HEK293 (cell line): ENCODE results near the gene COL15A1.

ENCODE experiments used
- CTCF ChIA-PET: fragments of 350-600 bp; formaldehyde crosslinking; extraction: SDS; loops from one replicate; lab custom pipeline; 2021; ENCODE audit warnings: antibody characterized with exemption; lab: Yijun Ruan, JAX
- POLR2A ChIA-PET: fragments of 300-600 bp; formaldehyde crosslinking; extraction: SDS; loops from one replicate; lab custom pipeline; 2020; ENCODE audit warnings: antibody characterized with exemption, inconsistent platforms; lab: Yijun Ruan, JAX
- H3K27ac ChIP-seq: fragments of 200-500 bp; sonication (Bioruptor generic); 2 replicates; pipeline ENCODE4 v1.5.1; 2014; ENCODE audit warnings: low read depth, low read length, control low read depth, inconsistent platforms; ENCODE audit errors: extremely low read depth
- H3K36me3 ChIP-seq, 2 experiments: fragments of 200-500 bp in 1 of 2; sonication (Bioruptor generic) in 1 of 2; 1 replicate in 1 of 2; 2 replicates in 1 of 2; pipeline ENCODE4 v1.5.1; 2014 to 2017; ENCODE audit warnings: inconsistent platforms in 2 of 2, low read length in 2 of 2; ENCODE audit not compliant: control insufficient read depth in 2 of 2, insufficient read depth in 1 of 2
- H3K4me1 ChIP-seq: fragments of 200-500 bp; sonication (Bioruptor generic); 2 replicates; pipeline ENCODE4 v1.5.1; 2014; ENCODE audit warnings: mild to moderate bottlenecking, low read length, inconsistent platforms; ENCODE audit not compliant: control insufficient read depth, insufficient read depth
- H3K4me3 ChIP-seq: 2 replicates; pipeline ENCODE4 v1.5.1; 2011; ENCODE audit warnings: low read depth, mild to moderate bottlenecking, control low read depth, low read length, moderate library complexity
- H3K9me3 ChIP-seq: fragments of 200-500 bp; sonication (Bioruptor generic); 2 replicates; pipeline ENCODE4 v1.5.1; 2014; ENCODE audit warnings: low read depth, low read length, inconsistent platforms; ENCODE audit not compliant: control insufficient read depth, insufficient read depth
- FEZF1 ChIP-seq: fragments of 450-650 bp; formaldehyde crosslinking; IDR thresholded peaks from 2 replicates; pipeline ENCODE4 v1.5.1; 2016; ENCODE audit warnings: missing biosample characterization, missing genetic modification characterization
- GFI1B ChIP-seq: fragments of 450-650 bp; formaldehyde crosslinking; IDR thresholded peaks from 2 replicates; pipeline ENCODE4 v1.5.1; 2016; ENCODE audit warnings: missing biosample characterization, missing genetic modification characterization
- GLIS2 ChIP-seq: fragments of 450-650 bp; formaldehyde crosslinking; IDR thresholded peaks from 2 replicates; pipeline ENCODE4 v1.5.1; 2016; ENCODE audit warnings: missing biosample characterization, missing genetic modification characterization
- MEIS1 ChIP-seq: sonication (generic); formaldehyde crosslinking; IDR thresholded peaks from 2 replicates; pipeline ENCODE4 v1.8.1; 2022; ENCODE audit warnings: missing genetic modification reagents, mild to moderate bottlenecking, borderline replicate concordance
- OSR2 ChIP-seq: fragments of 450-650 bp; formaldehyde crosslinking; IDR thresholded peaks from 2 replicates; pipeline ENCODE4 v1.5.1; 2016; ENCODE audit warnings: missing biosample characterization, missing genetic modification characterization
- PRDM1 ChIP-seq: fragments of 450-650 bp; formaldehyde crosslinking; IDR thresholded peaks from 2 replicates; pipeline ENCODE4; 2016; ENCODE audit warnings: missing biosample characterization, missing genetic modification characterization
- PRDM6 ChIP-seq: fragments of 450-650 bp; formaldehyde crosslinking; IDR thresholded peaks from 2 replicates; pipeline ENCODE4 v1.5.1; 2017; ENCODE audit warnings: missing biosample characterization, missing genetic modification characterization
- SALL2 ChIP-seq: fragments of 450-650 bp; formaldehyde crosslinking; IDR thresholded peaks from 2 replicates; pipeline ENCODE4 v1.5.0; 2017; ENCODE audit warnings: missing biosample characterization, mild to moderate bottlenecking, missing genetic modification characterization, borderline replicate concordance
- SP2 ChIP-seq: fragments of 450-650 bp; formaldehyde crosslinking; IDR thresholded peaks from 2 replicates; pipeline ENCODE4 v1.5.1; 2016; ENCODE audit warnings: missing biosample characterization, missing genetic modification characterization
- SP3 ChIP-seq: fragments of 450-650 bp; formaldehyde crosslinking; IDR thresholded peaks from 2 replicates; pipeline ENCODE4 v1.5.1; 2016; ENCODE audit warnings: missing biosample characterization, missing genetic modification characterization
- SP7 ChIP-seq: fragments of 450-650 bp; formaldehyde crosslinking; IDR thresholded peaks from 2 replicates; pipeline ENCODE4 v1.5.1; 2016; ENCODE audit warnings: missing biosample characterization, missing genetic modification characterization
- WT1 ChIP-seq: fragments of 450-650 bp; formaldehyde crosslinking; IDR thresholded peaks from 2 replicates; pipeline ENCODE4 v1.5.1; 2016; ENCODE audit warnings: missing biosample characterization, missing genetic modification characterization
- YY1 ChIP-seq: fragments of 450-650 bp; formaldehyde crosslinking; IDR thresholded peaks from 2 replicates; pipeline ENCODE4 v1.5.1; 2018; ENCODE audit warnings: missing biosample characterization, missing genetic modification characterization
- YY2 ChIP-seq: fragments of 450-650 bp; formaldehyde crosslinking; IDR thresholded peaks from 2 replicates; pipeline ENCODE4 v1.5.1; 2016; ENCODE audit warnings: missing biosample characterization, missing genetic modification characterization
- ZBTB8A ChIP-seq: fragments of 450-650 bp; formaldehyde crosslinking; IDR thresholded peaks from 2 replicates; pipeline ENCODE4 v1.5.1; 2016; ENCODE audit warnings: missing biosample characterization, missing genetic modification characterization
- ZNF175 ChIP-seq: fragments of 450-650 bp; formaldehyde crosslinking; IDR thresholded peaks from 2 replicates; pipeline ENCODE4 v1.5.1; 2016; ENCODE audit warnings: missing biosample characterization, missing genetic modification characterization
- ZNF2 ChIP-seq: fragments of 450-650 bp; formaldehyde crosslinking; IDR thresholded peaks from 2 replicates; pipeline ENCODE4 v1.5.1; 2016; ENCODE audit warnings: missing biosample characterization, missing genetic modification characterization
- ZNF248 ChIP-seq: fragments of 450-650 bp; formaldehyde crosslinking; IDR thresholded peaks from 2 replicates; pipeline ENCODE4 v1.5.1; 2017; ENCODE audit warnings: missing biosample characterization, missing genetic modification characterization
- ZNF266 ChIP-seq: fragments of 450-650 bp; formaldehyde crosslinking; IDR thresholded peaks from 2 replicates; pipeline ENCODE4 v1.5.1; 2016; ENCODE audit warnings: missing biosample characterization, missing genetic modification characterization, low read depth
- ZNF335 ChIP-seq: fragments of 450-650 bp; formaldehyde crosslinking; conservative IDR thresholded peaks from 2 replicates; pipeline ENCODE4 v1.5.1; 2016; ENCODE audit warnings: missing biosample characterization, missing genetic modification characterization
- ZNF341 ChIP-seq: fragments of 450-650 bp; formaldehyde crosslinking; IDR thresholded peaks from 2 replicates; pipeline ENCODE4; 2016; ENCODE audit warnings: low read depth, missing biosample characterization, missing genetic modification characterization
- ZNF350 ChIP-seq: fragments of 450-650 bp; formaldehyde crosslinking; IDR thresholded peaks from 2 replicates; pipeline ENCODE4 v1.5.0; 2017; ENCODE audit warnings: missing biosample characterization, mild to moderate bottlenecking, missing genetic modification characterization
- ZNF354C ChIP-seq: fragments of 450-650 bp; formaldehyde crosslinking; IDR thresholded peaks from 2 replicates; pipeline ENCODE4 v1.5.1; 2016; ENCODE audit warnings: missing biosample characterization, missing genetic modification characterization, low read depth, borderline replicate concordance
- ZNF404 ChIP-seq: fragments of 450-650 bp; formaldehyde crosslinking; IDR thresholded peaks from 2 replicates; pipeline ENCODE4 v1.5.1; 2017; ENCODE audit warnings: missing biosample characterization, missing genetic modification characterization
- ZNF610 ChIP-seq: fragments of 450-650 bp; formaldehyde crosslinking; IDR thresholded peaks from 2 replicates; pipeline ENCODE4 v1.5.1; 2016; ENCODE audit warnings: missing biosample characterization, missing genetic modification characterization, borderline replicate concordance
- ZNF776 ChIP-seq: fragments of 450-650 bp; formaldehyde crosslinking; IDR thresholded peaks from 2 replicates; pipeline ENCODE4 v1.5.0; 2017; ENCODE audit warnings: missing biosample characterization, missing genetic modification characterization, borderline replicate concordance
- ZNF785 ChIP-seq: fragments of 450-650 bp; formaldehyde crosslinking; IDR thresholded peaks from 2 replicates; pipeline ENCODE4 v1.5.1; 2016; ENCODE audit warnings: missing biosample characterization, missing genetic modification characterization
- ZSCAN23 ChIP-seq: fragments of 450-650 bp; formaldehyde crosslinking; IDR thresholded peaks from 2 replicates; pipeline ENCODE4 v1.5.1; 2016; ENCODE audit warnings: missing biosample characterization, missing genetic modification characterization
- TF ChIP-seq, protein P1 (sequence below): fragments of 450-650 bp; formaldehyde crosslinking; IDR thresholded peaks from 2 replicates; pipeline ENCODE4 v1.5.1; 2016; ENCODE audit warnings: missing biosample characterization, missing genetic modification characterization, borderline replicate concordance

COL15A1 gene

GRCh38 chr9:99093492-99093791 is 149.7 kb downstream of the COL15A1 start (continued):
- TF ChIP-seq, protein P1, sequence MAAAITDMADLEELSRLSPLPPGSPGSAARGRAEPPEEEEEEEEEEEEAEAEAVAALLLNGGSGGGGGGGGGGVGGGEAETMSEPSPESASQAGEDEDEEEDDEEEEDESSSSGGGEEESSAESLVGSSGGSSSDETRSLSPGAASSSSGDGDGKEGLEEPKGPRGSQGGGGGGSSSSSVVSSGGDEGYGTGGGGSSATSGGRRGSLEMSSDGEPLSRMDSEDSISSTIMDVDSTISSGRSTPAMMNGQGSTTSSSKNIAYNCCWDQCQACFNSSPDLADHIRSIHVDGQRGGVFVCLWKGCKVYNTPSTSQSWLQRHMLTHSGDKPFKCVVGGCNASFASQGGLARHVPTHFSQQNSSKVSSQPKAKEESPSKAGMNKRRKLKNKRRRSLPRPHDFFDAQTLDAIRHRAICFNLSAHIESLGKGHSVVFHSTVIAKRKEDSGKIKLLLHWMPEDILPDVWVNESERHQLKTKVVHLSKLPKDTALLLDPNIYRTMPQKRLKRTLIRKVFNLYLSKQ (tag by site-specific recombination) = no peak
- TF ChIP-seq FEZF1 (tag by site-specific recombination) = no peak
- TF ChIP-seq, all 188 proteins: peak for 0

GRCh38 chr9:99095565-99095964 is 151.9 kb downstream of the COL15A1 start:
- Histone ChIP-seq H3K4me1 (no peaks in the 10 kb centered on the region), H3K9me3 (no peaks in the 10 kb centered on the region), H3K4me3 (no peak overlapping the region), H3K27ac (no peak overlapping the region), H3K36me3 (no peaks in the 10 kb centered on the region)
- POLR2A ChIA-PET = no interaction called here
- TF ChIP-seq PRDM6 (tag by site-specific recombination) (no peak), ZNF776 (tag by site-specific recombination) (no peak), ZNF266 (no peak), ZNF354C (tag by site-specific recombination) (no peak), SP3 (tag by site-specific recombination) (no peak), MEIS1 (CRISPR knock-in tag) (no peak), ZNF248 (no peak), SP2 (tag by site-specific recombination) (no peak), OSR2 (no peak), SP7 (tag by site-specific recombination) (no peak), ZNF175 (tag by site-specific recombination) (no peak)
- CTCF ChIA-PET = no interaction called here

DNA sequence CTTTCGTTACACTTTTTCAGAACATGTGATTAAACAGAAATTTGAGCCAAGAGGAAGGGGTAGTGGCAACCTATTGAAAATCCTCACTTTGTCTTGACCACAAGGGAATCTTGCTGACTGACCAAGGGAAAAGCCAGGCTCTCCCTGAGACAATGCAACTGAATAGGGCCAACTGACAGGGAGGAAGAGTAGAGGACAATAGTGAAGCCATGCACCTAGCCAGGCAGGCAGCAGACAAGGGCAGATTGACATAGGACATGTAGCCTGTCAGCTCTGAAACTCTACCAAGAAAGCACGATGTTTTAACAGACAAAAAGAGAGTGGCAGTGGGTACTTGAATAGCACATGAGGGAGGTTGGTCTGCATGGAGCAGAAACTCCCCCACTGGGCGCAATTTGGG is 152.7 kb downstream of the COL15A1 start:
- no peak for TF ChIP-seq ZNF404 (tag by site-specific recombination)
- TF ChIP-seq ZNF785 (tag by site-specific recombination) = no peak
- TF ChIP-seq ZNF350 = no peak
- TF ChIP-seq GFI1B (tag by site-specific recombination) = no peak
- no peak for TF ChIP-seq OSR2
- TF ChIP-seq ZNF341 (tag by site-specific recombination) = no peak
- TF ChIP-seq ZNF776 (tag by site-specific recombination) = no peak
- no peak for TF ChIP-seq ZSCAN23
- TF ChIP-seq PRDM1 (tag by site-specific recombination) = no peak
- no peak for TF ChIP-seq ZNF335 (tag by site-specific recombination)
- TF ChIP-seq SALL2 (tag by site-specific recombination) = no peak
- TF ChIP-seq WT1 = no peak
- no peak for TF ChIP-seq GLIS2 (tag by site-specific recombination)
- TF ChIP-seq ZBTB8A (tag by site-specific recombination) = no peak
- no peak for TF ChIP-seq YY2 (tag by site-specific recombination)
- TF ChIP-seq ZNF610 (tag by site-specific recombination) = no peak
- TF ChIP-seq ZNF266 = no peak
- no peak for TF ChIP-seq ZNF2
- TF ChIP-seq YY1 (tag by site-specific recombination) = no peak
- CTCF ChIA-PET = no interaction called here
- no peak overlapping the region for H3K27ac ChIP-seq
- POLR2A ChIA-PET = no interaction called here
- no peak overlapping the region for H3K4me3 ChIP-seq
- H3K36me3 ChIP-seq = no peaks in the 10 kb centered on the region
- no peaks in the 10 kb centered on the region for H3K9me3 ChIP-seq
- H3K4me1 ChIP-seq = no peaks in the 10 kb centered on the region
